Trophoblast cell (in vitro differentiated cells and primary cell): ENCODE results near the gene PCMTD2.

Source experiments
- DNase-seq, 2 donors: peaks; one replicate each; pipeline ENCODE4 v3.0.0-alpha.2; 2016
- H2AFZ ChIP-seq: 2 replicates; pipeline ENCODE4 v1.6.1; 2013; ENCODE audit warnings: low read length, moderate library complexity, mild to moderate bottlenecking; ENCODE audit not compliant: insufficient read depth, poor library complexity
- H2AK5ac ChIP-seq: 2 replicates; pipeline ENCODE4 v1.6.1; 2013; ENCODE audit warnings: mild to moderate bottlenecking, low read length
- H2BK120ac ChIP-seq: 2 replicates; pipeline ENCODE4 v1.6.1; 2013; ENCODE audit warnings: low read length, mild to moderate bottlenecking, moderate library complexity; ENCODE audit not compliant: insufficient read depth, poor library complexity
- H2BK12ac ChIP-seq: 2 replicates; pipeline ENCODE4 v1.6.1; 2013; ENCODE audit warnings: mild to moderate bottlenecking, low read length, moderate library complexity
- H2BK5ac ChIP-seq: 2 replicates; pipeline ENCODE4 v1.6.1; 2013; ENCODE audit warnings: low read length, low read depth, moderate library complexity, mild to moderate bottlenecking; ENCODE audit not compliant: poor library complexity
- H3K14ac ChIP-seq: 2 replicates; pipeline ENCODE4 v1.6.1; 2013; ENCODE audit warnings: mild to moderate bottlenecking, low read length
- H3K18ac ChIP-seq: 2 replicates; pipeline ENCODE4 v1.6.1; 2013; ENCODE audit warnings: mild to moderate bottlenecking, low read length
- H3K23ac ChIP-seq: 2 replicates; pipeline ENCODE4 v1.6.1; 2013; ENCODE audit warnings: low read length
- H3K27ac ChIP-seq: 2 replicates; pipeline ENCODE4 v1.5.1; 2013; ENCODE audit warnings: low read depth, mild to moderate bottlenecking, inconsistent platforms, low read length, moderate library complexity
- H3K27me3 ChIP-seq: 2 replicates; pipeline ENCODE4 v1.6.1; 2013; ENCODE audit warnings: inconsistent platforms, mild to moderate bottlenecking, low read length, moderate library complexity; ENCODE audit not compliant: insufficient read depth
- H3K36me3 ChIP-seq, 2 experiments: 1 replicate in 1 of 2; 2 replicates in 1 of 2; pipeline ENCODE4 v1.6.1; 2013; ENCODE audit warnings: low read length in 2 of 2, mild to moderate bottlenecking in 2 of 2, moderate library complexity in 1 of 2; ENCODE audit not compliant: insufficient read depth in 2 of 2, control insufficient read depth in 1 of 2
- H3K4ac ChIP-seq: 2 replicates; pipeline ENCODE4 v1.6.1; 2013; ENCODE audit warnings: low read depth, mild to moderate bottlenecking, low read length, moderate library complexity
- H3K4me1 ChIP-seq, 2 experiments: 1 replicate in 1 of 2; 2 replicates in 1 of 2; pipeline ENCODE4 v1.6.1; 2013; ENCODE audit warnings: low read length in 2 of 2, mild to moderate bottlenecking in 2 of 2, moderate library complexity in 1 of 2; ENCODE audit not compliant: insufficient read depth in 2 of 2, control insufficient read depth in 1 of 2
- H3K4me2 ChIP-seq: 2 replicates; pipeline ENCODE4 v1.6.1; 2013; ENCODE audit warnings: inconsistent platforms, mild to moderate bottlenecking, low read length, moderate library complexity
- H3K4me3 ChIP-seq: 2 replicates; pipeline ENCODE4 v1.5.1; 2013; ENCODE audit warnings: mild to moderate bottlenecking, low read depth, low read length, inconsistent platforms
- H3K79me1 ChIP-seq: one replicate; pipeline ENCODE4 v1.6.1; 2013; ENCODE audit warnings: low read length
- H3K79me2 ChIP-seq: 2 replicates; pipeline ENCODE4 v1.6.1; 2013; ENCODE audit warnings: low read length, mild to moderate bottlenecking; ENCODE audit not compliant: control insufficient read depth, insufficient read depth, poor library complexity
- H3K9ac ChIP-seq: 2 replicates; pipeline ENCODE4 v1.6.1; 2013; ENCODE audit warnings: mild to moderate bottlenecking, low read length
- H3K9me3 ChIP-seq: 2 replicates; pipeline ENCODE4 v1.6.1; 2013; ENCODE audit warnings: low read depth, mild to moderate bottlenecking, control low read depth, inconsistent platforms, low read length; ENCODE audit not compliant: insufficient read depth
- H4K12ac ChIP-seq: 2 replicates; pipeline ENCODE4 v1.6.1; 2013; ENCODE audit warnings: low read depth, mild to moderate bottlenecking, low read length, moderate library complexity
- H4K8ac ChIP-seq: 2 replicates; pipeline ENCODE4 v1.6.1; 2013; ENCODE audit warnings: low read depth, mild to moderate bottlenecking, low read length, moderate library complexity
- H4K91ac ChIP-seq: one replicate; pipeline ENCODE4 v1.6.1; 2013; ENCODE audit warnings: low read depth, mild to moderate bottlenecking, low read length, moderate library complexity
- WGBS: extraction: QIAGEN DNeasy Blood & Tissue Kit; methylation state at CpG from one replicate; pipeline ENCODE4 v1.1.7; 2013; ENCODE audit warnings: missing lambda C conversion rate; ENCODE audit not compliant: insufficient read length, insufficient coverage; ENCODE audit errors: extremely low coverage; 5-methylcytosine and 5-hydroxymethylcytosine counted together

Gene PCMTD2

DNA sequence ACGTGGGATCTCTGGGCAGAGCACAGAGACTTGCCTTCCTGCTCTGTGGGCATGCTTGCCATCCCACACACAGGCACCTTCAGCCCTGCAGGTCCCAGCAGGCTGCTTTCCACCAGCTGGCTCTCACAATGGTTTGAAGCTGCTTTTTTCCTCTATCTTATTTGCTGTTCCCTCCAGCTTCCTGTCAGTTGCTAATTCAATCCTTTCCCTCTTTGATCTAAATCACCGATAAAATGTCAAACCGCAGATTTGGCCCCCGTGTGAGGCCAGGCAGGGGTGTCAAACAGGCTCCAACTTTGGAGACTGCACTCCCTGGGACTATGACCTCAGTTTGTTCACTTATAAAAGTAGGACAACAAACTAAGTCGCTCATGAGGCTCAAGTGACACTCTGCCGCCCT is 40.6 kb upstream of the PCMTD2 start:
- Histone ChIP-seq H3K9ac (no peak overlapping the region), H4K12ac (no peak overlapping the region), H3K36me3 (no peaks in the 10 kb centered on the region), H3K23ac (no peak overlapping the region), H3K79me2 (no peaks in the 10 kb centered on the region), H3K4ac (no peak overlapping the region), H3K9me3 (no peaks in the 10 kb centered on the region), H4K8ac (no peak overlapping the region), H2BK120ac (no peak overlapping the region), H3K14ac (no peak overlapping the region), H3K4me2 (no peak overlapping the region), H2BK5ac (no peak overlapping the region), H2BK12ac (no peak overlapping the region), H3K4me3 (no peak overlapping the region), H4K91ac (no peak overlapping the region), H3K18ac (no peak overlapping the region), H2AFZ (no peak overlapping the region), H2AK5ac (no peak overlapping the region), H3K4me1 (no peaks in the 10 kb centered on the region), H3K27ac (no peak overlapping the region), H3K27me3 (no peaks in the 10 kb centered on the region), H3K79me1 (no peaks in the 10 kb centered on the region)
- WGBS = no CpG with 5 or more reads among the region's 6 CpGs
- no peak for DNase-seq

GRCh38 chr20:64216036-64216435 is 39.5 kb upstream of the PCMTD2 start:
- H2AK5ac ChIP-seq = no peak overlapping the region
- H3K4ac ChIP-seq = no peak overlapping the region
- H3K4me1 ChIP-seq = no peaks in the 10 kb centered on the region
- no peak overlapping the region for H3K9ac ChIP-seq
- no peaks in the 10 kb centered on the region for H3K36me3 ChIP-seq
- H2BK120ac ChIP-seq = no peak overlapping the region
- no peaks in the 10 kb centered on the region for H3K27me3 ChIP-seq
- no peak overlapping the region for H3K23ac ChIP-seq
- no peak overlapping the region for H4K12ac ChIP-seq
- no peak overlapping the region for H2AFZ ChIP-seq
- no peak overlapping the region for H4K91ac ChIP-seq
- H3K14ac ChIP-seq = no peak overlapping the region
- H3K27ac ChIP-seq = no peak overlapping the region
- no peak overlapping the region for H2BK12ac ChIP-seq
- H3K4me3 ChIP-seq = no peak overlapping the region
- H3K9me3 ChIP-seq = no peaks in the 10 kb centered on the region
- H3K79me1 ChIP-seq = no peaks in the 10 kb centered on the region
- H2BK5ac ChIP-seq = no peak overlapping the region
- no CpG with 5 or more reads among the region's 3 CpGs for WGBS
- H3K79me2 ChIP-seq = no peaks in the 10 kb centered on the region
- no peak overlapping the region for H4K8ac ChIP-seq
- no peak overlapping the region for H3K18ac ChIP-seq
- no peak overlapping the region for H3K4me2 ChIP-seq
- DNase-seq = no peak

DNA sequence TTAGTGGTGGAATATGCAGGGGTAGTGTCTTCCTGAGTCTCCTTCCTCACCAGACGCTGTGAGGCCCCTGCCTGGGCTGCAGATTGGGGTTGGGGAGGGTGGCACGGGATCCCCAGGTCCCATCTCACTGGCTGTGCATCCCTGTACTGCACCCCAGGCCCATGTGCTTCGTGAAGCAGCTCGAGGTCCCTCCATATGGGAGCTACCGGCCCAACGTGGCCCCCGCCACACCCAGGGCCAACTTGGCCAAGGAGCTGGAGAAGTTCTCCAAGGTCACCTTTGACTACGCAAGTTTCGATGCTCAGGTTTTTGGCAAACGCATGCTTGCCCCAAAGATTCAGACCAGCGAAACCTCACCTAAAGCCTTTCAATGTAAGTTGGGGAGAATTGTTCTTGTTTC is 38.6 kb upstream of the PCMTD2 start:
- H3K79me2 ChIP-seq = no peaks in the 10 kb centered on the region
- no peak overlapping the region for H3K4ac ChIP-seq
- no peak for DNase-seq
- H4K12ac ChIP-seq = no peak overlapping the region
- H2AFZ ChIP-seq = no peak overlapping the region
- H3K27me3 ChIP-seq = no peaks in the 10 kb centered on the region
- H3K79me1 ChIP-seq = no peaks in the 10 kb centered on the region
- H2AK5ac ChIP-seq = no peak overlapping the region
- H3K18ac ChIP-seq = no peak overlapping the region
- WGBS = no CpG with 5 or more reads among the region's 11 CpGs
- H4K91ac ChIP-seq = no peak overlapping the region
- no peaks in the 10 kb centered on the region for H3K36me3 ChIP-seq
- no peak overlapping the region for H3K23ac ChIP-seq
- no peak overlapping the region for H3K4me2 ChIP-seq
- H2BK12ac ChIP-seq = no peak overlapping the region
- H3K9ac ChIP-seq = no peak overlapping the region
- H3K9me3 ChIP-seq = no peaks in the 10 kb centered on the region
- H3K4me3 ChIP-seq = no peak overlapping the region
- no peak overlapping the region for H4K8ac ChIP-seq
- H3K27ac ChIP-seq = no peak overlapping the region
- no peak overlapping the region for H2BK120ac ChIP-seq
- H3K14ac ChIP-seq = no peak overlapping the region
- H2BK5ac ChIP-seq = no peak overlapping the region
- H3K4me1 ChIP-seq = no peaks in the 10 kb centered on the region

- no peak overlapping the region for H3K9ac ChIP-seq
- no peak overlapping the region for H3K18ac ChIP-seq
- no peaks in the 10 kb centered on the region for H3K27me3 ChIP-seq
- H3K4ac ChIP-seq = no peak overlapping the region
- no peaks in the 10 kb centered on the region for H3K79me2 ChIP-seq
- H2BK5ac ChIP-seq = no peak overlapping the region
- H3K14ac ChIP-seq = no peak overlapping the region
- H2BK120ac ChIP-seq = no peak overlapping the region
- H3K4me1 ChIP-seq = no peaks in the 10 kb centered on the region
- no peak overlapping the region for H2BK12ac ChIP-seq
- DNase-seq = no peak
- no peak overlapping the region for H3K4me3 ChIP-seq
- no peak overlapping the region for H4K8ac ChIP-seq
- H2AK5ac ChIP-seq = no peak overlapping the region
- no peak overlapping the region for H3K23ac ChIP-seq
- H3K27ac ChIP-seq = no peak overlapping the region
- H3K9me3 ChIP-seq = no peaks in the 10 kb centered on the region
- WGBS = no CpG with 5 or more reads among the region's 13 CpGs
- no peak overlapping the region for H3K4me2 ChIP-seq
- H2AFZ ChIP-seq = no peak overlapping the region
- H3K79me1 ChIP-seq = no peaks in the 10 kb centered on the region
- no peak overlapping the region for H4K91ac ChIP-seq
- H4K12ac ChIP-seq = no peak overlapping the region
- no peaks in the 10 kb centered on the region for H3K36me3 ChIP-seq
Observed at GRCh38 chr20:64217539-64218221, 37.9 kb upstream of the PCMTD2 start.
